NCI-H69 (cell line): Measurements from ENCODE around the gene ALG8.
"Not testable (repeated sequence)": the region's sequence is repeated elsewhere in the genome, so short reads cannot be mapped to it uniquely, and the experiment has no call there.

Source experiments
- DNase-seq: peaks from one replicate; lab custom pipeline; 2025; lab: John Stamatoyannopoulos, UW

ALG8 gene

GRCh38 chr11:78069465-78069864, 70.0 kb downstream of the ALG8 start:
- peak; percentile 43 for DNase-seq

DNA sequence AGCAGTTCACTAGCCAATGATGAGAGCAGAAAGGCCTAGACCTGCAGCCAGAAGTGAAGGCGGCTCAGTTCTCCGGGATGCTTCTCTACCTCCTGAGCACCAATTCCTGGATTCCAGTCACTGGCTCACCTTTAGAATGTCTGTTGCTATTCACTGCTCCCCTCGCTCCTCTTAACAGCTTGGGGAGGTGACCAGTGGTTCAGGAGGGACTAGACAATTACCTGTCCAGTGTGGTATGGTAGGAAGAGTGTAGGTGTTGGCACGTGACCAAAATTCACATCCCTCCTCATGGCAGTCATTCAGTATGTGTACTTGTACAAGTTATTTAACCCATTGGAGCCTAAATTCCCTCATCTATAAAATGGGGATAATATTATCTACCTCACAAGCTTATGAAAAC, 71.7 kb downstream of the ALG8 start:
- no peak for DNase-seq

DNA sequence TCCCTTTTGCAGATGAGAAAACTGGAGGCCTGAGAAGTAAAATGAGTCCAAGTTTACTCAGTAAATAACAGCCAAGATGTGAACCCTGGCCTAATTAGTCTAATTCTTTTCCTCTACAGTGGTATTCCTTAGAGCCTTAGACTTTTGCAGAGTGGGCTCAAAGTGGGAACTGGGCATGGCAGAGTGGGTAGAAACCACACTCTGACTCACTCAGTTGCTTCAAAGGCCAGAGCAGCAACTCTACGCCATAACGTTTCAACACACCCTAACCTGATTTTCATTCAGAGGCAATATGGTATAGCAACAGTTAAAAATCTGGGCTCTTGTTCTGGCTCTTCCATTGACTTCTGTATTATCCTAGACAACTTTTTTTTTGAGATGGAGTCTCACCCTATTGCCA, 73.0 kb downstream of the ALG8 start:
- DNase-seq = no peak

GRCh38 chr11:78065203-78065602, 74.2 kb downstream of the ALG8 start:
- no peak for DNase-seq

DNA sequence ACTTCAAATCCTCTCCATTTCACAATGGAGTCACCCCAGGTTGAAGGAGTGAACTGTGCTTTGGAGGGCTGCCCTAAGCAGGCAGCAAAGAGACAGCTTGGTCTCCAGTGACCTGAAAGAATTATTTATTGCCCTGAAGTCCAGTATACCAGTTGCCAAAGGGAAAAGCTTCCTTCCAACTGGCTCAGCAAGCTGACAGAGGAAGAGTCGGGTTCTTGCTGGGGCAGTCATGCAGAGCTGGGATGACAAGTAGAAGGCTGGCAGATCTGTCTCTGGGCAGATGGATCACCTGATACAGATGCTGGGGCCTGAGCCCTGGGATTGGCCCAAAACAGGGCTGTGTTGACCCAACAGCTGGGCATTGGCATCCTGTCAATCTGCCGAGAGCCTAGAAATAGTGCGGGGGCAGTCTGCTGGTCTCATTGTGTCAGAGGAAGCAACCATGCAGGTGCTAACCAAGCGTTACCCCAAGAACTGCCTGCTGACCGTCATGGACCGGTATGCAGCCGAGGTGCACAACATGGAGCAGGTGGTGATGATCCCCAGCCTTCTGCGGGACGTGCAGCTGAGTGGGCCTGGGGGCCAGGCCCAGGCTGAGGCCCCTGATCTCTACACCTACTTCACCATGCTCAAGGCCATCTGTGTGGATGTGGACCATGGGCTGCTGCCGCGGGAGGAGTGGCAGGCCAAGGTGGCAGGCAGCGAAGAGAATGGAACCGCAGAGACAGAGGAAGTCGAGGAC, 75.8 kb downstream of the ALG8 start, which contains the start of gene THRSP:
Gene THRSP, plus strand, starts transcription at position 422 of the 742 bp plus-strand sequence. Its CDS starts 21 bp downstream, at position 443.
- DNase-seq = no peak

DNA sequence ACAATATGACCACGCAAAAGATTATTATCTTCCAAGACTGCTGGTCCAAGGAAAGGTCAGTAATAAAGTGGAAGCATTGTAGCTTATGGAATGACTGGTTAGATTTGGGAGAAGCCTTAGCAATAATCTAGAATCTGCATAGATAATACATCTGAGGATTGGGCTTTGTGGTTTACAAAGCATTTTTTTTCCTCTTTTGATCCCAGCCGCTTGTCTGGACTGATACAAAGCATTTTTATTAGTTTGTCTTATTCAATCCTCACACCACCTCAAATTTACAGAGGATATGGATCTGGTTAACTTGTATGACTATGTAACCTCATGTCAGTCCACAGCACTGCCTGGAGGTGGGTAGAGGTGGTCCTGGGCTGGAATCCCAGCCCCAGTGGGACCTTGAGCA, 76.8 kb downstream of the ALG8 start:
- no peak for DNase-seq

- no peak for DNase-seq
Observed at GRCh38 chr11:78061921-78062311, 77.5 kb downstream of the ALG8 start.

- DNase-seq = no peak
Observed at GRCh38 chr11:78061088-78061920, 78.1 kb downstream of the ALG8 start.

DNA sequence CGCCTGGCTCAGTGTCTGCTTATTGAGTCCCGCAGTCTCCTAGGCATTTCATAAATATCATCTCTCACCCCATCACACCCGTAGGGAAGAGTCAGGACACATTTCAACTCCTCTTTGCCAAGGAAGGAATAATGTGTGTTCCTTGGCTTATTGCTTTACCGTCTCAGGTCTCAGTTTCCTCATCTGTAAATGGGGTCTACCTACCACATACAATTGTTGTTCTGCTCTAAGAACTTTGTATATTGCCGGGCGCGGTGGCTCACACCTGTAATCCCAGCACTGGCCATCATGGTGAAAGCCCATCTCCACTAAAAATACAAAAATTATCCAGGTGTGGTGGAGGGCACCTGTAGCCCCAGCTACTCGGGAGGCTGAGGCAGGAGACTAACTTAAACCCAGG, 78.9 kb downstream of the ALG8 start:
- DNase-seq = no peak

DNA sequence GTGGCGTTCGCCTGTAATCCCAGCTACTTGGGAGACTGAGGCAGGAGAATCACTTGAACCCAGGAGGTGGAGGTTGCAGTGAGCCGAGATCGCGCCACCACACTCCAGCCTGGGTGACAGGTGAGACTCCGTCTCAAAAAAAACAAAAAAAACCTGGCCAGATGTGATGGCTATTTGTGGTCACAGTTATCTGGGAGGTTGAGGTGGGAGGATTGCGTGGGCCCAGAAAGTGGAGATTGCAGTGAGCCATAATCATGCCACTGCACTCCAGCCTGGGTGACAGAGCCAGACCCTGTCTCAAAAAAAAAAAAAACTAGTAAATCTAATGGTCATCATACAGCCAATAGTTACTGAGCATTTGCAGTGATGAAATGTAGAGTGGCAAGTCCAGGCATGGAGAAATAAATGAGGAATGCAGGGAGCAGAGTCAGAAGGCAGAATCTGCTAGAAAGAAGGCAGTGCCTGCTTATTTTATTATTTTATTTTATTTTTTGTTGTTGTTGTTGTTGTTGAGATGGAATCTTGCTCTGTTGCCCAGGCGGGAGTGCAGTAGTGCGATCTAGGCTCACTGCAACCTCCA, 79.6 kb downstream of the ALG8 start:
- DNase-seq = not testable (repeated sequence)

GRCh38 chr11:78057462-78058055, 81.9 kb downstream of the ALG8 start:
- DNase-seq = no peak

DNA sequence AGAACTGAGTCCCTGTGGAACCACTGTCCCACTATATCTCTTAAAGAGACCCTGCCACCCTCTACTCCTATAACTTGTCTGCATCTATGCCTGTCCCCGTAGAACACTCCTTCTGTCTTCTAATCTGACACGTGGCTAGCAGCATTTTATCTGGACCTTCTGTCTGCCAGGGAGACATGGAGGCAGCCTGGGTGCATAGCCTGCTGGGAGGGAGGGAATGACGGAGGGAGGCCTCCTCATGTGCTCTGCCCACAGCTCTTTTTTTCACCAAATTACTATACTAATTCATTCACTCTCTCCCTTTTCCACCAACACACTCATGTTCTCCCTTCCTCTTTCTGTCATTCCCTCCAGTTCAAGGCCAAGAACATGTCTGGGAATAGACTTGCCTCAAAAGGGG, 83.3 kb downstream of the ALG8 start:
- DNase-seq = no peak

DNA sequence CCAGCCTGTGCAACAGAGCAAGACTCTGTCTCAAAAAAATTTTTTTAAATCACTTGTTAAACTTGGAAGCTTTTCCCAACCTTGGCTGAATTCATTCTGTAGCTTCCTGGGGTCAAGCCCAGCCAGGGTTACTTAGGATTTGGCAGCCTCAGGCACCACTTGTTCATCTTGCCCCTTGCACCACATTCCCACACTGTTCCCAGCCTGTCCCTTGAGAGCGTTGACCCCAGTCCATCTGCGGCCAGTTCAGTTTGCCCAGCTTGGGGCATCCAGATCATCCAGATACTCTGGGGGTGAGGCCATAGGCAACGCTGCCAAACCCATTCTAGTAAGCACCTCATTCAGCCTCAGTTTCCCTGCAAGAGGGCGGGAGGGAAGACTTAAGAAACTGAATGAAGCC, 84.5 kb downstream of the ALG8 start:
- DNase-seq = no peak

DNA sequence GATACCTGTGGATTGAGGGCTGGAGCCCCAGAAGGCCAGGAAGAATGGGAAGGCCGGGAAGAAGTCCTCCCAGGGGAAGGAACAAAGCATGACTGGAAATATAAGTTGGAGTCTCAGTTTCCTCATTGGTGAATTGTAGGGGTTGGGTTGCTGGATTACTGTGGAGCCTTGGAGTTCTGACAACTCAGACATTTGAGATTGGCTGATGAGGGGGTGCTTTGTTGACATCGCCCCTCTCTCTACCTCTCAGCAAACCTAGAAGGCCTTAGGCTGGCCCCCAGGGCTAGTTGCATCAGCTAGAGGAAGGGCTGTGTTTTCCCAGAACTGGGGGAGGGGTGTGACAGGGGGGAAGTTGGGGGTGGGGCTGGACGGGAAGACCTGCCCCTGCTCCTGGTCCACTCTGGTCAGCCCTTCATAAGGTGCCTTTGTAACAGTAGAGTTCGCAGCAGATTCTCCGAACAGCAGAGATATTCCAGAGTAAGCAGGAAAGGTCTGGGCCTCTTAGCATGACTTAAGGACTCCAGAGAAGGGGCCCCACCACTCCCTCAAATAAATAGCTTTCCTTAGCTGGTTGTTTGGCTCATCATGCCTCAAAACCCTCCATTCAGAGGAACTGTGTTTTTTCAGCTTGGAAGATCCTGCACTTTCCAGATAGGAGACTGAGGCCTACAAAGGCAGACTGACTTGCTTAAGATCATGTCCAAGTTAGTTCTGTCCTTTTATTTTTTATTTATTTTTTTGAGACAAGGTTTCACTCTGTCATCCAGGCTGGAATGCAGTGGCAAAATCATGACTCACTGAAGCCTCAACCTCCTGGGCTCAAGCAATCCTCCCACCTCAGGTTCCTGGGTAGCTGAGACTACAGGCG, 88.2 kb downstream of the ALG8 start:
- DNase-seq = no peak
